ENCODE measurements around the gene STK24.

The STK24 gene

GRCh38 chr13:98528663-98529064, 48.2 kb downstream of the STK24 start:
- no peaks in the 10 kb centered on the region for H3F3A ChIP-seq (ENCODE audit: control insufficient read depth, insufficient read depth)
- peaks cover 100% of the 10 kb centered on the region for H3K79me2 ChIP-seq (ENCODE audit: control insufficient read depth, low read length)
- H3K9me3 ChIP-seq (ENCODE audit: control insufficient read depth, insufficient read depth, low read length): no peaks in the 10 kb centered on the region
- H3K36me3 ChIP-seq (ENCODE audit: control insufficient read depth, low read length): no peaks in the 10 kb centered on the region
- H3K4me3 ChIP-seq (ENCODE audit: low read length): no peak overlapping the region
- H4K20me1 ChIP-seq (ENCODE audit: control insufficient read depth, insufficient read depth, low read depth, low read length): peaks cover 38% of the 10 kb centered on the region
- TF ChIP-seq CTCF (IDR thresholded peaks at IDR 0.05; ENCODE audit: low read depth, low read length, poor library complexity, severe bottlenecking) (no peak), EZH2phosphoT487 (IDR thresholded peaks at IDR 0.05; ENCODE audit: borderline replicate concordance, low read length) (no peak)
- H3K4me2 ChIP-seq (ENCODE audit: low read length): no peak overlapping the region
- H3K27ac ChIP-seq (ENCODE audit: low read depth, low read length): no peak overlapping the region
- H3K9me2 ChIP-seq (replicated peaks; ENCODE audit: control insufficient read depth, low read length): no peaks in the 10 kb centered on the region
- no peaks in the 10 kb centered on the region for H3K27me3 ChIP-seq (ENCODE audit: control insufficient read depth, low read length)
- H3K4me1 ChIP-seq (ENCODE audit: control insufficient read depth, low read length): peaks cover 3% of the 10 kb centered on the region; the same call in 1 of the 2 replicates

DNA sequence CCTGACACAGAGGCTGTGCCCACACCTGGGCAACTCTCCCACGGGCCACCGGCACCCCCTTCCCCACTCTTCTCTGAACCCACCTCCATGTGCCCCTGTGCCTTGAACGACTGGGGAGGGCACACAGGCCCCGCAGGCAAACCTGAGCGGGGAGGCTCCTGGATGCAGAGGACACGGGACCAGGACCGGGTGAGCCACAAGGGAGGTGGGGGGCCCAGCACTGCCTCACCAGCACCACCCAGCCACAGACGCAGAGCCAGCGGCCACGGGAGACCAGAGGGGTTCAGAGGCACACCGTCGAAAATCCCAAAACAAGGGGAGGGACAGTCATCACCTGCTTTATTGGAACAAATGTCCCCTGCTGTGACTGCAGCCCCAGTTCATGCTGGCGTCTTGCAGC, 49.4 kb downstream of the STK24 start:
- H3K27me3 ChIP-seq (ENCODE audit: control insufficient read depth, low read length): no peaks in the 10 kb centered on the region
- peaks cover 100% of the 10 kb centered on the region for H3K79me2 ChIP-seq (ENCODE audit: control insufficient read depth, low read length)
- no peaks in the 10 kb centered on the region for H3F3A ChIP-seq (ENCODE audit: control insufficient read depth, insufficient read depth)
- H4K20me1 ChIP-seq (ENCODE audit: control insufficient read depth, insufficient read depth, low read depth, low read length): peaks cover 48% of the 10 kb centered on the region
- H3K9me2 ChIP-seq (replicated peaks; ENCODE audit: control insufficient read depth, low read length): no peaks in the 10 kb centered on the region
- no peaks in the 10 kb centered on the region for H3K36me3 ChIP-seq (ENCODE audit: control insufficient read depth, low read length)
- H3K4me2 ChIP-seq (ENCODE audit: low read length): no peak overlapping the region
- H3K4me3 ChIP-seq (ENCODE audit: low read length): no peak overlapping the region
- no peaks in the 10 kb centered on the region for H3K9me3 ChIP-seq (ENCODE audit: control insufficient read depth, insufficient read depth, low read length)
- H3K4me1 ChIP-seq (ENCODE audit: control insufficient read depth, low read length): peaks cover 3% of the 10 kb centered on the region; the same call in 1 of the 2 replicates
- TF ChIP-seq CTCF (IDR thresholded peaks at IDR 0.05; ENCODE audit: low read depth, low read length, poor library complexity, severe bottlenecking): no peak
- TF ChIP-seq EZH2phosphoT487 (IDR thresholded peaks at IDR 0.05; ENCODE audit: borderline replicate concordance, low read length): no peak
- no peak overlapping the region for H3K27ac ChIP-seq (ENCODE audit: low read depth, low read length)

GRCh38 chr13:98526182-98526512, 50.8 kb downstream of the STK24 start:
- Histone ChIP-seq H3K27me3 (ENCODE audit: control insufficient read depth, low read length) (no peaks in the 10 kb centered on the region), H3F3A (ENCODE audit: control insufficient read depth, insufficient read depth) (no peaks in the 10 kb centered on the region), H3K27ac (ENCODE audit: low read depth, low read length) (no peak overlapping the region), H3K36me3 (ENCODE audit: control insufficient read depth, low read length) (no peaks in the 10 kb centered on the region), H3K9me3 (ENCODE audit: control insufficient read depth, insufficient read depth, low read length) (no peaks in the 10 kb centered on the region), H4K20me1 (ENCODE audit: control insufficient read depth, insufficient read depth, low read depth, low read length) (peaks cover 51% of the 10 kb centered on the region), H3K4me1 (ENCODE audit: control insufficient read depth, low read length) (peaks cover 3% of the 10 kb centered on the region; the same call in 1 of the 2 replicates), H3K4me2 (ENCODE audit: low read length) (no peak overlapping the region), H3K79me2 (ENCODE audit: control insufficient read depth, low read length) (peaks cover 100% of the 10 kb centered on the region), H3K4me3 (ENCODE audit: low read length) (no peak overlapping the region), H3K9me2 (replicated peaks; ENCODE audit: control insufficient read depth, low read length) (no peaks in the 10 kb centered on the region)
- TF ChIP-seq CTCF (IDR thresholded peaks at IDR 0.05; ENCODE audit: low read depth, low read length, poor library complexity, severe bottlenecking) (no peak), EZH2phosphoT487 (IDR thresholded peaks at IDR 0.05; ENCODE audit: borderline replicate concordance, low read length) (no peak)
